Inflammatory macrophage (primary cell): Measurements from ENCODE around the gene PSMF1.
"Not testable (repeated sequence)": the region's sequence is repeated elsewhere in the genome, so short reads cannot be mapped to it uniquely, and the experiment has no call there.

Source experiments
- DNase-seq, 2 donors: peaks; one replicate each; pipeline ENCODE4 v3.0.0-alpha.2; 2020 to 2022

PSMF1 gene

GRCh38 chr20:1216527-1217427, 98.4 kb downstream of the PSMF1 start:
- DNase-seq, result not testable (repeated sequence)
